Hematopoietic multipotent progenitor cell treated with erythropoietin and hydrocortisone succinate and interleukin-3 and kit ligand, for 4 days (in vitro differentiated cells): ENCODE results near the gene NHSL2.
A peak's percentile ranks its signal among the peaks of the same experiment; 100 is the strongest.

Experiments used
- DNase-seq: peaks from one replicate; pipeline ENCODE4 v3.0.0-alpha.2; 2015

Gene NHSL2

DNA sequence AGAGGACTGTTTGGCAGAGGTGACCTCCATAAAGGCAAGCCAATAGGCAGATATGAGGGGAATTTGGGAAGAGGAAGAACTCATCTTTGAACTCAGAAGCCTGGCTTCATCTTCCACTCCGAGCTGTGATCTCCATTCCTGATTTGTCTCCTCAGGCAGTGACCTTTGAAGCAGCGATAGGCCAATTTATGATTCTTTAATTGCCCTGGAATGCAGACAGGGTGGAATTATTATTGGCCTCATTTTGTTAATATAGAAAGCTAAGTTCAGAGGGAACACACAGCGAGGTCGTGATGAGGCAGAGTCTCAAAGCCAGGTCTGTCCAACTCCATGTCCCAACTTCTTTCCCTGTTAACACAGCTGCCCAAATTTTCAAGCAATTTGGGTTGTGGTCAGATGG is 204.2 kb downstream of the NHSL2 start:
- DNase-seq = no peak

DNA sequence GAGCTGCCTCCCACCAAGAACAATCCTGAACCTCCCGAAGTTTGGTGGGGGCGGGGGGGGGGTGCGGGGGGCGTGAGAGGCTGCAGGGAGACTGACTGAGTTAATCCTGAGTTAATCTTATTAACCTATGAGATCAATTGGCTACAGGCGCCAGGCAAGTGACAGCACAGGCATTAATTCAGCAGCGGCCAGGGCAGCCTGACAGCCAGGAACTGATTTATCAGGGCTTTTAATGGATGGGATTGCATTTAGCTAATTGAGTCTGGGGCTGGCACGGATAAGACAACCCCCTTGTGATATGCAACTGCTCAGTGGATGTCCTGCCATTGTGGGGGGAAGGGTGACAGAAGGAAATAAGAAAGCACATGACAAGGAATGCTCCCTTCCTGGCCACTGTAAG is 204.7 kb downstream of the NHSL2 start:
- no peak for DNase-seq

DNA sequence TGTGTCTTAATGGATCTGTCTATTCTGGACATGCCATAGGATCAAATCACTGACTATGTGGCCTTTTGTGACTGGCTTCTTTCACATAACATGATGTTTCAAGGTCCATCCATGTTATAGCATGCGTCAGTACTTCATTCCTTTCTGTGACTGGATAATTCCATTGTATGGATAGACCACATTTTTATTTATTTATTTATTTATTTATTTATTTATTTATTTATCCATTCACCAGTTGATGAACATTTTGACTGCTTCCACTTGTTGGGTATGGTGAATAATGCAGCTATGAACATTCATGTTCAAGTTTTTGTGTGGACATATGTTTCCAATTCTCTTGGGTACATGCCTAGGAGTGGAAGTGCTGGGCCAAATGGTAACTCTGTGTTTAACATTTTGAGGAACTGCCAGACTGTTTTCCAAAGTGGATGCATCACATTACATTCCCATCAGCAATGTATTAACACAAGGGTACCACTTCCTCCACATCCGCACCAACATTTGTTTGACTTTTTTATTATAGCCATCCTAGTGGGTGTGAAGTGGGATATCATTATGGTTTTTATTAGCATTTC is 207.1 kb downstream of the NHSL2 start:
- no peak for DNase-seq

DNA sequence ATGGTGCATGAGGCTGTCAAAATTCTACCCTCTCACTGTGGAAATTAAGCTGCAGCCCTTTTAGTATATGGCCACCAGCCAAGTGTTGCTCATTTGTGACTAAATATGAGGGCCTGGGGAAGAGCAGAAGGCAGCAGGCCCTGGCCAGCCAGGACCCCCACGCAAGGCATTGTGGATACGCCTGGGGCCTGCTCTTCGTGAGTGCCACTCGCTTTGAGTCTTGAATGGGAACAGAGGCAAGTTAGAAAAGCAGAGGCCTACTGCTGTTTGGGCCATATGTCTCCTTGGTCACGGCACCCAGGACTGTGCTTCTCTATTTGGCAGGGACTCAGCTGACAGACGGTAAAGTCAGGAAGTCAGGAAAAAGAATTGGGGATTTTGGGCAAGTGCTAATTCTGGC is 210.2 kb downstream of the NHSL2 start:
- peak; percentile 21 for DNase-seq

DNA sequence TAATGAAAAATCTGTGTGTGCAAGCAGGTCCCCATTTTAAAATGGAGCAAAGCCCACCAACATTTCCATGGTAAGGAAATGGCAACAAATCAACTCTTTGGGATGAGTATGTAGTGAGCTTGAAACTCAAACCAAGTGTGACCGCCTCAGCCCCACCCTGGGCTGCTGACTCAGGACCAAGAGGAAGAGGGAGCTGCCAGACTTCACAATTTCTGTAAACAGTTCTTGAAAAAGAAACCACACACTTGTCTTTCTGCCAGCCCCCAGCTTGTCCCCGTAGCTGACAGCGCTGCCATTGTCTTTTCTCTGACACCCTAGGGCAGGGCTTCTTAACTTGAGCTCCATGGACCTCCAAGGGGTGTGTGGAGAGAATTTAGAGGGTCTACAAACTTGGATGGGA is 210.7 kb downstream of the NHSL2 start:
- DNase-seq = peak; percentile 88

DNA sequence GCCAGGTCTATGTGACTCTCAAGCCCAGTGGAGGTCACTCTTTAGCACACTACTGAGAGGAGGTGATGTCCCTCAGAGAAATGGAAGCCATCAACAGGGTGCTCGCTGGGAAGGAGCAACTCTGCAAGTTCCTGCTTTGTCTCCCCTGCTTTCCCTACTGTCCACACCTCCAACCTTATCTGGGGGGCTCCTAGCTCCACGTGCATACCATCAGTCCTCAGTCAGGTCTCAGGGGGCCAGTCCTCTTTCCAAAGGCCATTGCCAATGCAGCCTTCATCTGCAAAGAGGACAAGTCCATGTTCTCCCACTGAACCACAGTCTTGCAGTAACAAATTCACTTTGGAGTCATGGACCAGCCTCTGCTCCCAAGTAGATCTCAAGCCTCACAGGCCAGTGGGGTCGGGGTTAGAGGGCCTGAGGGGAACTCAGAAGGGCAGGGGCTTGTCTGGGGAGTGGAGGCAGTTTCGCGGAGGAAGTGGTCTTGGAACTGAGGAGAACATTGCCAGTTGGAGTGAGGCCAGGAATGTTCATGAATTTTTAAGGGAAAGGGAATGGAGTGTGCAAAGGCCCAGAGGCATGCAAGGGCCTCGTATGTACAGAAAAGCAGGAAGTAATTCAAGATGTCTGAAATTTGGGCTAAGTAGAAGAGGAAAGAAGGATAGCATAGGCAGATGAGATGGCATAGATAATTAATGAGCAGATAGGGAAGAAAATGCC is 212.1 kb downstream of the NHSL2 start:
- no peak for DNase-seq

DNA sequence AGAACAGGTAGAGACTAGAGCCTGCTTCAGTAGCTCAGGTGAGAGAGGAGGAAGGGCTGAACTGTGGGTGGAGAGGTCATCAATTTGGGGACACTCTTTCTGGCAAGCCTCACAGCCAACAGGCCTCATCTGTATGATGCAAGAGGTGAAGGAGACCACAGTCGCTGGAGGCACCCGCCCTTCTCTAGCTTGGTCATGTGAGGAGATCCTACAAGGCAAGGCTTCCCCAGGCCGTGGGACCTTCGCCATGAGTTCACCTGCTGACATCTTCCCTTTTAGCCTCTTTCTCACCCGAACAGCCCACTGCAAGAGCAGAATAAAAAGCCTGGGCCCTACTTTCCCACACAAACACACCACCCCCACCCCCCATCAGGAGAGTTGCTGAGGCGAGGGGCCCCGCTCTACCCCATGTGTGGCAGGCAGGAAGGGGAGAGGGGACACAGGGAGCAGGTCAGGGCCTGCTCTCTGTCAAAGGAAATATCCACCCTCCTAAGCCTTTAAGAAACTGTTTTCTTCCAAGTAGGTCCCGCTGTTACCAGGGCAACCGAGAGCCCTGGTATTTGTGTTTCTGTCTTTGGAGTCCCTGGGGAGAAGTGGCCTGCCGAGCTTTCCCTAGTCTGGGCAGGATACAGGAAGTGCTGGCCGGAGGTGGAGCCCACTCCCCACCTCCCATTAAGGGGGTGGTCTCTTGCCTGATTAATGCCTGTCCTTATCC is 213.0 kb downstream of the NHSL2 start:
- peak; percentile 60 for DNase-seq

DNA sequence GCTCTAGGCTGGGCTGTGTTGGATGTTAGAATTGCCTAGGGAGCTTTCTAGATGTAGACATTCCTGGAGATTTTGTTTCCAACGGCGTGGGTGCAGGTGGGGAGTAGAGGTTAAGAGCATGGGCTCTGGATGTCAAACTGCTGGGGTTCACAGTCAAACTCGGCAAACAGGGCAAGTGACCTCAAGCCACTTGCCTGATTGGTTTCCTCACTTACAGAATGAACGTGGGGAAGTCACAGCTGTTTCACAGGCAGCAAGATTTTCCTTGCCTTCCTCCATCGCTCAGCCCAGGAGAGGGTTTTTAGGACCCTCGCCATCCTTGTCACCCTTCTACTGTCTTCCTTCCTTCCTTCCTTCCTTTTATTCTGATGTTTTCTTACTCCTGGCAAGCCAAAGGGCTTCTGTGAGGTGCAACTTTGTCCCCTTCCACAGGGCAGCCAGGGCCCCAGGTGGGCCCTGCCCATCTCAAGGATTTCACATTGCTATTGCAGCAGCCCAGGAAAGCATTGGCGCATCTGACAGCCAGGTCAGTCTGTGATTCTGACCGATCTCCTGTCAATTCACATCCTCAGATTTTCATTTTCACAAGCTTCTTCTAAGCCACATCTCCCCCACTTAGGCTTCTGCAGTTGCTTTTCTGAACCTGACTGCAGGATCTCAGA is 214.0 kb downstream of the NHSL2 start:
- no peak for DNase-seq

DNA sequence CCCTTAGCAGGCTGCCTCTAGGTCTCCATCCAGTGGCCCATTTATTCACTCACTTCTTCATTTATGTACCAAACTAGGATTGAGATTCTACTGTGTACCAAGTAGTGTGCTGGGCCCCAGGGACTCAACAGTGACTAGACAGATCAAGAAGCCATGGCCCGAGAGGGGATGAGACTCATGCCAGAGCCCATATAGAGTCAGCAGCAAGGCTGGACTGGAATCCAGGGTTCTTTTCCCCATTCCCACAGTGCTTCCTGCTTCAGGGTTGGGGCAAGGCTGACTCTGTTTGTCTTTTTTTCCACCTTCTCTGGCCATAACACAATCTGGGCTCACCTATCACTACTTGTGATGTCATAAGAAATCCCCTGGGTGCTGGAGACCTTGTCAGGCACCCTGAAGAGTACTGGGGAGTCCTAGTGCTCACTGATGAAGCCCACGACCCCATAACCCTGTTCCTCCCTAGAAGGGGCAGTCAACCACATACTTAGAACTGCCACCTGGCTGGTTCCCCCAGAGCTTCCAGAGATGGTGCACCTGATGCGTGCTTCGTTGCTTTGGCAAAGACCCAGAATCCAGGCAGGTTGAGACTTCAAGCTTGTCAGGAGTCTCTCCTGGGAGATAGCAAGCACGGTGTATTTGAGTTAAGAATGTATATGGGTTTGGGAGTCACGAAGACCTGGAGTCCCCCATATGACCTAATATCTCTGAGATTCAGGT is 214.8 kb downstream of the NHSL2 start:
- peak; percentile 29 for DNase-seq

DNA sequence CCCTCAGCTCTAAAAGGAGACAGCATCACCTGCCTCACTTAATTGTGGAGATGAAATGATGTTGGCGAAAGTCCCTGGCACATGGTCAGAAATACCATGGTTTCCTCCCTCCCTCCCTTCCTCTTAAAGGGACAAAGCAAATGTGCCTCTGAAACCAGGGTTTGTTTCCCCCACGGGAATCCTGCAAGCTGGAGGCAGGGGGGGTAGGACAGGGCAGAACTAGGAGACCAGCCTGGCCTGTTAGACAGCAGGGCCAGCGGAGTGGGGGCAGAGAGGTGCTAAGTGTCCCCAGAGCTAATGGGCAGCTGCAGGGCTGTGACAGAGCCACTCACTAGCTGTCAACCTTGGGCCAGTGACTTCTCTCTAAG is 215.4 kb downstream of the NHSL2 start:
- DNase-seq = no peak

DNA sequence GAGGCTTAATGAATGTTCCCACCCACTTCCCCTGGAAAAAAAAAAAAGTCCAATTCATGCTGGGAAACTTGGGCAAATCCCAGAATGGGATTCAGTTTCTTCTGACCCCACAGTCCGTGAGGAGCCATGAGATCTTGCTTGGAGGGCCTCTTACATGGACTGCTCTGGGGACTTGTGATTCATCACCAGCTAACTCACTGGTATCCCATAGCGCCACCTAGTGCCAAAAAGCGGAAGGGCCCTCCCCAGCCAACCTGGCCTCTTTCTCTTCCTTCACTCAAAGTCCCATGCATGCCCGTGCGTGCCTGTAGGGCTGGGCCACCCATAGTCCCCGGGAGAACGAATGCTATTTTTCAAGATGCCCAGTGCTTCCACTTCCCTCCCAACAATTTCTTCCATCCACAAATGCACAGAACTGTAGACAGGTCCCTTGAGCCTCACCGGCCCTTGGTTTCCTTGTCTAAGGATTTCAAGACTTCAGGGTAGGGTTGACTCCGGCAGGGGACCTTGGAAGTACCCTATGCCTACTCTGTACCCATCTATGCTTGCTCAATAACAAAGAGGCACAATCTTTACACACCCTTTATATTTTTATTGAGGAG is 216.0 kb downstream of the NHSL2 start:
- DNase-seq = peak; percentile 86

DNA sequence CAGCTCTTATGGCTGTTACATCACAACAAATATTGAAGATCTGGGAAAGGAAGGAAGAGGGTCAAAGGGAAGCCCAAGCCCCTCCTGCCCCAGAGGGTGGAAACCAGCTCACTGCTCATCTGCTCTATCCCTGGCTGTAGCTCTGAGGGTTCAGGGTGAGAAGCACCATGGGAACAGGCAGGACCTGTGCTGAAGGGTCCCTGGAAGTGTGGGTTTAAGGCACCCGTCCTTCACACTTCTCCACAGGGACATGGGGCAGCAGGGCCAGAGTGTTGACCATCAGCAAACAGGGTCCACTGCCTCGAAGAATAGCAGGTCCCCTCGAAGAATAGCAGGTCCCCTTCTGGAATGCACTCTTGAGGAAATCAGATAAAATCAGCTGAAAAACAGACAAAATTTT is 216.7 kb downstream of the NHSL2 start:
- no peak for DNase-seq

DNA sequence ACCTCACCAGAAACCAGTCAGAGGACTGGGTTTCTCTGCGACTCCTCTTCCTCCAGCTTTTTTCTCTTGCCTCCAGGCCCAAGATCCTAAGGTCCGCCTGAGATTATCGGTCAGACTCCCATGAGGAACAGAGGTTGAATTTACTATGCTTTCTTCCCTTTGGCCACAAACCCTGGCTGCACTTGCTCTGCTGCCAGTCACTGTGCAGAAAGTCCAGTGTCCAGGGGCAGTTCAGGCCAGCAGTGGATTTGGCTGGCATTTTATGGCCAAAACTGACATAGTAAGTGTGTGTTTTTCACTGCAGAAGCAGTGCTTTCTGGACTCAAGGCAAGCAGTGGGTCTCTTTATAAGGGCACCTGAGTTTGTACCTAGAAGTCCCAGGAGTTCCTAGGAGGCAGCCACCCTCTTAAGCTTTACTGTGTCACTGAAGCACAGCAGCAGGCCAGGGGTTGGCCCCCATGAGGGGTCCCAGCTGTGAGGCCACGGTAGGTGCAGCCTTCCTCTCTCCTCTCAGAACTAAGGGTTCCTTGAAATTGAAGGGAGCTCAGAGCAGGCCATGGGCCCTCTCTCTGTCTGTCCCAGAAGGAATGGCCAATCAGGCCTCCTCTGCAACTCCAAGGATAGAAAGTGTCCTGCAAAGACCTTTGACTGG is 217.7 kb downstream of the NHSL2 start:
- DNase-seq = no peak

DNA sequence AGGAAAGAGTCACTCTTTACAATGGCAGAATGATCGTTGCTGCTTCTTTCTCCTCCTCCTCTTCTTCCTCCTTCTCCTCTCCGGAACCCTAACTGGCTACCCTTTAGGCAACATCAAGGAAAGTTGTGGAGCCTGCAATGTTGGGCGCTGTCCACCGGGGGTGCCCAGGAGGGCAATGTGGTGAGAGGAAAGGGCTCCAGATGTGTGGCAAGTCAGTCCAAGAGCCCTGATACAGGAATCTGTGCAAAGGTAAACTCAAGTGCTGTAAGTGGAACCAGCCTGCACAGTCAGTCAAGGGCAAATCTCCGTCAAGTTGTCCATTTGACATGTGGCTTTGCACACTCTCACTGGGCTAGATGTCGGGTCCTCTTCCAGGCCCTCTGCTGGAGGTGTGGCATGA is 218.2 kb downstream of the NHSL2 start:
- peak; percentile 50 for DNase-seq

DNA sequence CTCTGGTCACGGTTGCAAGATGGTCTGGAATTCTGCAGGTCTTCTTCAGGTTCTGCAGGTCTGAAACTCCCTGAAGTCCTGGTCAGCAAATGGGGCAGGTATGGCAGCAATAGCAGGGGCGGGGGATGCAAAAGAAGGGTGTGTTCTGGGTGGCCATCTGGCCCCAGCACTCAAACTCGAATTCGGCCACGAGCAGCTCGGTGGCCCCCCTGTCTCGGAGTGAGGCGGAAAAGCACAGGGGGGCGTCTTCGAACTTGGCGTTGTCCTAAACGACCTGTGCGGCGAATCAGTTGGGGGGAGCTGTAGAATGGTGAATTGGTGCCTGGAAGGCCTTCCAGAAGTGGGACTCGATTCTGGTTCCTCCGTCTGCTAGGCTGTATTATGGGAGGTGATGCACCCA is 219.0 kb downstream of the NHSL2 start:
- no peak for DNase-seq

DNA sequence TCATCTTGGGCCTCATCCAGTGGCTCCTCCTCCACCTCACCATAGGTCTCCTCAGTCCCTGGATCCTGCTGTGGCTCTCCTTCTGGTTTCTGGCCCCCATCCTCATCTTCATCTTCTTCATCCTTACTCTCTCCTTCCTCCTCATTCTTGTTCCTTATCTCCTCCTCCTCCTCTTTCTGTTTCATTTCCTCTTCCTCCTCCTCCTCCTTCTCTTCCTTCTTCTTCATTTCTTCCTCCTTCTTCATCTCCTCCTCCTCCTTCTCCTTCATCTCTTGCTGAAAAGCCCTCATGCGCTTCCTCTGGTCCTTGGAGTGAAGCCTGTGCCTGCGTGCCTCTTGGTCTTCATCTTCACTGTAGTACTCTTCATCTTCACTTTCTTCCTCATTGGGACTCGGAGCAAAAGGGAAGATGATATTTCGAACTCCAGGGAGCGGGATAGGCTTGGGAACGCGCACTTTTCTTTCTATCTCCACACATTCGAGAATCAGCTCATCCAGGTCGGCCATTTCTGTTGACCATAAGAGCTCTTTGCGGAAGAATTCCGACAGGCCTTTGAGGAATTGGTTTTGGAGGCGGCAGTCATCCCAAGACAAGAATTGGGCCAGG is 219.6 kb downstream of the NHSL2 start:
- DNase-seq = no peak

DNA sequence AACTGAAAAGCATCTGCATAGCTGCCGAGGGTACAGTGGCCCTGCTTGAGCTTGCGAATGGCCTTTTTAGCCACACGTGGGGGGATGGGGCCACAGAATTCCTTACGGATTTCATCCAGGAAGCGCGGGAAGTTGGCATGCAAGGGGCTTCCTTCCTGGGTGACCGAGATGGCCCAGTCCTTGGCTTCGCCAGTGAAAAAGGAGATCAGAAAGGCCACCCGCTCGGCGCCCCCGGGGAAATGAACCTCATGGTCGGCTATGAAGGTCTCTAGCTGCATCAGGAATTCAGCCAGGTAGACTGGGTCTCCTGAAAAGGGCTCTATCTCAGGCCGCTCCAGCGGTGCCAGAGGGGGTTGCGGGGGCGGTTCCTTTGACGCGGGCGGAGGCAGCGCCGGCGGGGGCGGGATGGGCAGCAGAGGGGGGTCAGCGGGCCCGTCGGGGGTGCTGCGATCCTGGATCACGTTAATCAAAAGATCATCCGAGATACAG is 220.2 kb downstream of the NHSL2 start:
- DNase-seq = no peak

DNA sequence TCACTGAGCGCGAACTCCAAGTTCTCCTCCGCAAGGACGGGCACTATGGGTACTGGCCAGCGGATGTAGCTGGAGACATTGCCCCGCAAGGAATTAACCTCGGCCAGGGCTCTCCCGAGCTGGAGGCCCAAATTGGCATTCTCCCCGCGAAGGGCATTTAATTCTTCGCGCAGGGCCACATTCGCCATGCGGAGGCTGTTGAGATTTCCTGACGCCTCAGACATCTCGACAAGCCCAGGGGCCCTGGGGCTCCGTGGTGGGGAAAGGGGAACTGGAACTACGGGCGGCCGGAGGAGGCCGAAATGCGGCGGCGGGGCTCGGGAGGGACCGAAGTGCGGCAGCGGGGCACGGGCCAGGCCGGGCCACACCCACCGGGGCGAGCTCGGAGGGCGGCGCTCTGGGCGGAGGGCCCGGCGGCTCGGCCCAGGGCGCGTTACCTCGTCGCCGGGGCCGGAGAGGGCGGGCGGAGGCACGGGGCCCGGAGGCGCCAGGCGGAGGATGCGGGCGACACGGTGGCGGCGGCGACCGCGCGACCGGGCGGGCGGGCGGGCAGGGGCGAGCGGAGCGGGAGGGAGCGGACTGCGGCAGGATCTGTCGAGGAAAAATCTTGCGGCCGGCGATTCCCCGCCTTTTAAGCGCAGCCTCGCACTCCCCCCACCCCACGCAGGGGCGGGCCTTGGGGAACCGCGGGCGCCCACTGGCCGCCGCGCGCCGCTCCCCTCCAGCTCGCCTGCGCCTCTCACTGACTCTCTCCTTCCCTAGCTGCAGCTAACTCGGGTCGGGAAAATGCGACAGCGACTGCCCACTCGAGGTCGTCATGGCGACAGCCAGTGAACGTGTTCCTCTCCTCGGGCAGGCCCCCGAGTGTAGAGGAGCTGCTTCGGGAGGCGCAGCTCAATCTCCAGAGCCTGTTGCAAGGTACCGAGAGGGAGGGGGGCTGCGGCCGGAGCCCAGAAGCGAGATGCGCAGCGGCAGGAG is 221.0 kb downstream of the NHSL2 start, which contains the start of gene RTL5:
TSS of gene RTL5 (minus strand) at position 599 of the 978 bp plus-strand sequence.
- DNase-seq = peak; percentile 75

DNA sequence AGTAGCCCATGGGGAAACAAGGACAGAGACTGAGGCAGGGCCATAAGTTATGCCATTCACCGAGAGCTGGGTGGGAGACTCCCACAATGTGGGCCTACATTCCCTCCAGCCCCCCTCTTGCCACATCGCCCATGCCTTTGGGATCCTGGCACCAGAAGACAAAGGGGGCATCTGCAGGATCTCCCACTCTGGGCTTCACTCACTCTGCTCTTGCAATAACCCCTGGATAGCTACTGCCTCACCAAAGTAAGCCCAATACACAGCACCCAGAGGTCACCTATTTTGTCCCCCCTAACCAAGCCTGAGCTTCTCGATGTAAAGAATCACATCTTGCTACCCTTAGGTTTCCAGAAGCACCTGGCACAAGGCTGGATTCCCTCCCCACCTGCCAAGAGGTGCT is 221.8 kb downstream of the NHSL2 start:
- DNase-seq = no peak

DNA sequence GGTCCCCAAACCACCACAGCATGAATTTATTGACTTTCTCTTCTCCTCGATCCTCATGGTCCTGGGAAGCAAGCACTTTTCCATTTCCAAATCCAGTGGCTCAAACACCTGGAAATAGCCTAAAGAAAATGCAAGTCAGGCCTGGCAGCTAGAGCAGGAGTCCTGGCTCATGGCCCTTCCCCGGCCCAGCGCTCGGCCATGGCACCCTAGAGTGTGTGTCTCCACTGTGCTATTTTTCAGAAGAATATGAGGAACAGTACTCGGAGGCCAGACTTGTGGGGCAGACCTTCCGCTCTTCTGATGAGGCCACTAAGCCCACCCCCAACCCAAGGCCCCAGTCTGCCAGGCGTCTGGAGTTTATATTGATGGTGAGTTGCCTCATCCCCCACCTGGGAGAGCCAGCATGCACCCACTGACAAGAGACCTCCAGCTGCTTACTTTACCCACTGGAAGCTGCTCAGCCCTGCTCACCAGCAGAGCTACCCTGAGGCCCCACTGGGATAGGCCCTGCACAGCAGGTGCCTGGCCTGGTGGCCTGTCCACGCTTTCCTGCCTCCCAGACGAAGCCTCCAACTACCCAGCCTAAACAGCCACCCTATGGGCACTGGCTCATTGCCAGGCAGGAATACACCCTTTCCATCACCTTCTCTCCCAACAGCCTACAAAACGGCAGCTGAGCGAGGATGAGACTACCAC is 223.4 kb downstream of the NHSL2 start:
- no peak for DNase-seq
